Endodermal cell (in vitro differentiated cells): ENCODE measurements around the gene ARHGAP42. TPM values are rescaled to one million over a fixed set of nuclear protein-coding genes. Genes with fewer than 3 reads are reported as not detected.

Source experiments
- DNase-seq: peaks from one replicate; pipeline ENCODE4 v3.0.0-alpha.2; 2017
- H3K27ac ChIP-seq: 2 replicates; pipeline ENCODE4 v1.5.1; 2013; ENCODE audit warnings: mild to moderate bottlenecking, low read depth, low read length, moderate library complexity
- H3K27me3 ChIP-seq: 2 replicates; pipeline ENCODE4 v1.6.1; 2013; ENCODE audit warnings: mild to moderate bottlenecking, low read length, moderate library complexity; ENCODE audit not compliant: insufficient read depth, control insufficient read depth, poor library complexity, severe bottlenecking
- H3K36me3 ChIP-seq: 2 replicates; pipeline ENCODE4 v1.7.0; 2013; ENCODE audit warnings: mild to moderate bottlenecking, low read length, moderate library complexity; ENCODE audit not compliant: control insufficient read depth, insufficient read depth
- H3K4me1 ChIP-seq: one replicate; pipeline ENCODE4 v1.7.0; 2013; ENCODE audit warnings: low read length; ENCODE audit not compliant: control insufficient read depth, insufficient read depth
- H3K4me3 ChIP-seq: 2 replicates; pipeline ENCODE4 v1.5.1; 2013; ENCODE audit warnings: mild to moderate bottlenecking, low read length, moderate library complexity
- H3K9ac ChIP-seq: 2 replicates; pipeline ENCODE4 v1.6.1; 2013; ENCODE audit warnings: mild to moderate bottlenecking, low read length, moderate library complexity; ENCODE audit not compliant: poor library complexity, severe bottlenecking; ENCODE audit errors: extremely low read depth
- H3K9me3 ChIP-seq: 2 replicates; pipeline ENCODE4 v1.6.1; 2013; ENCODE audit warnings: mild to moderate bottlenecking, low read length, moderate library complexity; ENCODE audit not compliant: control insufficient read depth
- H3K27ac Mint-ChIP-seq: 2 replicates; pipeline ENCODE4 v1.8.0; 2020; ENCODE audit warnings: mixed read lengths
- H3K27me3 Mint-ChIP-seq: 2 replicates; pipeline ENCODE4 v1.8.0; 2021; ENCODE audit warnings: mild to moderate bottlenecking, mixed read lengths; ENCODE audit not compliant: insufficient read depth
- H3K36me3 Mint-ChIP-seq: 2 replicates; pipeline ENCODE4 v1.8.0; 2020; ENCODE audit warnings: low read depth, mixed read lengths
- H3K4me1 Mint-ChIP-seq: 2 replicates; pipeline ENCODE4 v1.8.0; 2020; ENCODE audit warnings: mixed read lengths
- H3K4me3 Mint-ChIP-seq: 2 replicates; pipeline ENCODE4 v1.8.0; 2020; ENCODE audit warnings: mild to moderate bottlenecking, moderate library complexity, mixed read lengths
- H3K9me3 Mint-ChIP-seq: 2 replicates; pipeline ENCODE4 v1.8.0; 2020; ENCODE audit warnings: mild to moderate bottlenecking, mixed read lengths
- CTCF ChIP-seq: fragments of 200-600 bp; sonication (generic); conservative IDR thresholded peaks from 2 replicates; pipeline ENCODE4 v1.5.0; 2021; ENCODE audit warnings: antibody characterized with exemption, mild to moderate bottlenecking
- WGBS, 2 experiments: methylation state at CpG; one replicate each; pipeline versions ENCODE4 v1.1.5 to v1.1.7; 2013; ENCODE audit warnings: missing lambda C conversion rate in 2 of 2, mixed read lengths in 1 of 2; ENCODE audit not compliant: insufficient coverage in 1 of 2, insufficient read length in 1 of 2; 5-methylcytosine and 5-hydroxymethylcytosine counted together
- total RNA-seq, 2 donors: library from RNA; stranded (reverse); fragmentation: NEBNext Ultra II Directional in 1 of 2; extraction: Animal tissue kit (Norgen Biotek cat#: 25700) in 1 of 2; gene quantifications; 2 replicates in 1 of 2; 3 replicates in 1 of 2; pipeline ENCODE4 v1.2.1, GENCODE V29; 2021

The ARHGAP42 gene
- total RNA-seq, 2 donors from 2014 or later, result 164 to 176 TPM

GRCh38 chr11:100780470-100780869 is 93.4 kb downstream of the ARHGAP42 start:
- no peak overlapping the region for H3K4me3 Mint-ChIP-seq
- 98 to 100% methylated on average over 8 of the region's 8 CpGs for WGBS, 2 experiments

GRCh38 chr11:100785148-100785983 is 98.3 kb downstream of the ARHGAP42 start:
- no peaks in the 10 kb centered on the region for H3K9me3 Mint-ChIP-seq
- H3K27ac ChIP-seq, result no peak overlapping the region
- H3K4me3 ChIP-seq, result peak overlapping the region; percentile 5
- H3K27me3 Mint-ChIP-seq, result no peaks in the 10 kb centered on the region
- H3K4me3 Mint-ChIP-seq, result no peak overlapping the region
- peak; percentile 72 for DNase-seq
- H3K4me1 Mint-ChIP-seq, result peaks cover 24% of the 10 kb centered on the region
- H3K27me3 ChIP-seq, result no peaks in the 10 kb centered on the region
- no peak overlapping the region for H3K27ac Mint-ChIP-seq
- 68 to 81% methylated on average over 4 to 5 of the region's 5 CpGs for WGBS, 2 experiments
- H3K36me3 Mint-ChIP-seq, result peaks cover 25% of the 10 kb centered on the region
- H3K4me1 ChIP-seq, result peaks cover 8% of the 10 kb centered on the region
- no peak for TF ChIP-seq CTCF
- no peak overlapping the region for H3K9ac ChIP-seq
- peaks cover 10% of the 10 kb centered on the region for H3K36me3 ChIP-seq
- H3K9me3 ChIP-seq, result no peaks in the 10 kb centered on the region

More at GRCh38 chr11:100780470-100780869, 93.4 kb downstream of the ARHGAP42 start:
- Mint-ChIP-seq H3K4me1 (peaks cover 25% of the 10 kb centered on the region), H3K27ac (no peak overlapping the region), H3K36me3 (peaks cover 35% of the 10 kb centered on the region), H3K9me3 (no peaks in the 10 kb centered on the region), H3K27me3 (no peaks in the 10 kb centered on the region)
- Histone ChIP-seq H3K36me3 (peaks cover 20% of the 10 kb centered on the region), H3K4me3 (no peak overlapping the region), H3K9ac (no peak overlapping the region), H3K27me3 (no peaks in the 10 kb centered on the region), H3K9me3 (no peaks in the 10 kb centered on the region), H3K27ac (no peak overlapping the region), H3K4me1 (peaks cover 16% of the 10 kb centered on the region)
- TF ChIP-seq CTCF, result no peak
- DNase-seq, result no peak

- H3K9me3 ChIP-seq, result no peaks in the 10 kb centered on the region
- no peak overlapping the region for H3K9ac ChIP-seq
- peaks cover 8% of the 10 kb centered on the region for H3K36me3 ChIP-seq
- Mint-ChIP-seq H3K9me3 (peaks cover 2% of the 10 kb centered on the region), H3K36me3 (peaks cover 17% of the 10 kb centered on the region), H3K4me3 (no peak overlapping the region), H3K4me1 (peaks cover 23% of the 10 kb centered on the region), H3K27ac (peak overlapping the region; percentile 71), H3K27me3 (no peaks in the 10 kb centered on the region)
- WGBS, 2 experiments, result 94% methylated on average over 1 of the region's 1 CpG; no CpG with 5 or more reads in 1 of the 2 experiments
- TF ChIP-seq CTCF, result no peak
- DNase-seq, result no peak
- no peaks in the 10 kb centered on the region for H3K27me3 ChIP-seq
- H3K4me3 ChIP-seq, result no peak overlapping the region
- H3K27ac ChIP-seq, result no peak overlapping the region
- H3K4me1 ChIP-seq, result peaks cover 4% of the 10 kb centered on the region
These were observed 101.6 kb downstream of the ARHGAP42 start for GRCh38 chr11:100788561-100789295.
